ENCODE results near the gene GALNT2. TPM values are rescaled to one million over a fixed set of nuclear protein-coding genes. Genes with fewer than 3 reads are reported as not detected.

GALNT2 gene
- total RNA-seq, 2 donors from 2014 or later, result 29.9 to 39.5 TPM

GRCh38 chr1:230151924-230152468 is 85.0 kb downstream of the GALNT2 start:
- Histone ChIP-seq H3K27me3 (no peaks in the 10 kb centered on the region), H3K4me1 (peaks cover 0 to 60% of the 10 kb centered on the region in 2 donors), H3K27ac (no peak overlapping the region), H3K36me3 (no peaks in the 10 kb centered on the region), H3K9me3 (no peaks in the 10 kb centered on the region), H3K4me3 (no peak overlapping the region)
- TF ChIP-seq CTCF (IDR thresholded peaks at IDR 0.05), result no peak
- no peak for DNase-seq (ENCODE audit: low spot score)

GRCh38 chr1:230152999-230153398 is 86.0 kb downstream of the GALNT2 start:
- H3K4me1 ChIP-seq, result peaks cover 0 to 55% of the 10 kb centered on the region in 2 donors
- H3K27ac ChIP-seq, result peak overlapping the region; percentile 55 to 71
- no peaks in the 10 kb centered on the region for H3K9me3 ChIP-seq

DNA sequence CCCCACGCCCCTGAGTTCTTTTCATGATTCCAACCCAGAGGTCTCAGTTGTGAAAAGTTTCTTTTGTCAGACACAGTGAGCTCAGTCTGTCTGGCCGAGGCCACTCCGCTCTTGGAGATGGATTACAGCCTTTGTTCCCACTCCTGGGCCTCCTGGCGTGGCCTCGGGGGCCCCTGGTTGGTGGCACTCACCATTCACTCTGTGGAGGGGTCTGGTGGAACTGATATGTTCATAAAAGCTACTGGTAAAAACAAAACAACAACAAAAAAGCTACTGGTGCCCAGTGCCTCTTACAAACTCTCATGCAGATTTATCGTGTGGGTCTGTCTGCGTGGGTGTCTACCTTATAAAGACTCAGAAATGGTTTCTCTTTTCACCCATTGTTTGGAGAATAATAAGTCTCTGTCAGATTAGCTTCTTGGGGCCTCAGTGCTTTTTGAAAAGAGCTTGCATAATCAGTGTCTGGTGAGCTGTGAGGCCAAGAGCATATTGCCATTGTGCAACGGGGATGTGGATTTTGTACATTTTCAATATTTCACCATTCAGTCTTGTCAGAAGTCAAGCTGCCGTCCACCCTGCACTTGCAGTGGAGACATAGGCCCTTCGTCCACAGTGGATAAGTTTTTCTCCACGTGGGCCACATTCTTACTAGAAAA is 86.7 kb downstream of the GALNT2 start:
- H3K4me1 ChIP-seq, result peaks cover 0 to 58% of the 10 kb centered on the region in 2 donors
- TF ChIP-seq CTCF (IDR thresholded peaks at IDR 0.05), result no peak
- peak; percentile 81 for DNase-seq (ENCODE audit: low spot score)

More at GRCh38 chr1:230152999-230153398, 86.0 kb downstream of the GALNT2 start:
- no peak for TF ChIP-seq CTCF (IDR thresholded peaks at IDR 0.05)
- no peak for DNase-seq (ENCODE audit: low spot score)
- Histone ChIP-seq H3K36me3 (no peaks in the 10 kb centered on the region), H3K4me3 (no peak overlapping the region), H3K27me3 (no peaks in the 10 kb centered on the region)

GRCh38 chr1:230155021-230155420 is 88.0 kb downstream of the GALNT2 start:
- no peak for TF ChIP-seq CTCF (IDR thresholded peaks at IDR 0.05)
- Histone ChIP-seq H3K4me1 (peaks cover 0 to 70% of the 10 kb centered on the region in 2 donors), H3K36me3 (no peaks in the 10 kb centered on the region), H3K27ac (peak overlapping the region; percentile 31 to 43), H3K4me3 (no peak overlapping the region), H3K9me3 (no peaks in the 10 kb centered on the region), H3K27me3 (no peaks in the 10 kb centered on the region)
- DNase-seq (ENCODE audit: low spot score), result no peak

More for the DNA sequence above, 86.7 kb downstream of the GALNT2 start:
- Histone ChIP-seq H3K27me3 (no peaks in the 10 kb centered on the region), H3K36me3 (no peaks in the 10 kb centered on the region), H3K27ac (peak overlapping the region; percentile 55 to 71), H3K4me3 (no peak overlapping the region), H3K9me3 (no peaks in the 10 kb centered on the region)

- Histone ChIP-seq H3K27me3 (no peaks in the 10 kb centered on the region), H3K36me3 (no peaks in the 10 kb centered on the region), H3K4me1 (peaks cover 0 to 64% of the 10 kb centered on the region in 2 donors), H3K4me3 (no peak overlapping the region), H3K27ac (peak overlapping the region; percentile 31 to 43), H3K9me3 (no peaks in the 10 kb centered on the region)
- DNase-seq (ENCODE audit: low spot score), result no peak
- no peak for TF ChIP-seq CTCF (IDR thresholded peaks at IDR 0.05)
These were observed 89.0 kb downstream of the GALNT2 start for GRCh38 chr1:230156068-230156467.
